ENCODE results near the gene NELFA.

DNA sequence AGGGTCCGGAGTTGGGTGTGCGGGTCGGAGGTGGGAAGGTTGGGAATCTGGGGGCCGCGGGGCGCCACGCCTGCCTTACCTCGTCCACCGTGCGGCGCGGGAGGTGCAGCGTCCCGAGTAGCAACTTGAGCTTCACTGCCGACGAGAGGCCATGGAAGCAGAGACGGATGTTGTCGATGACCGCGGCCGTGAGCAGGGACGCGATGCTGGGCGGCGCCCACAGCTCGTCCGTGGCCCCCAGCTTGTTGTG, 178 bp downstream of the NELFA start:
- TF ChIP-seq, protein P1, sequence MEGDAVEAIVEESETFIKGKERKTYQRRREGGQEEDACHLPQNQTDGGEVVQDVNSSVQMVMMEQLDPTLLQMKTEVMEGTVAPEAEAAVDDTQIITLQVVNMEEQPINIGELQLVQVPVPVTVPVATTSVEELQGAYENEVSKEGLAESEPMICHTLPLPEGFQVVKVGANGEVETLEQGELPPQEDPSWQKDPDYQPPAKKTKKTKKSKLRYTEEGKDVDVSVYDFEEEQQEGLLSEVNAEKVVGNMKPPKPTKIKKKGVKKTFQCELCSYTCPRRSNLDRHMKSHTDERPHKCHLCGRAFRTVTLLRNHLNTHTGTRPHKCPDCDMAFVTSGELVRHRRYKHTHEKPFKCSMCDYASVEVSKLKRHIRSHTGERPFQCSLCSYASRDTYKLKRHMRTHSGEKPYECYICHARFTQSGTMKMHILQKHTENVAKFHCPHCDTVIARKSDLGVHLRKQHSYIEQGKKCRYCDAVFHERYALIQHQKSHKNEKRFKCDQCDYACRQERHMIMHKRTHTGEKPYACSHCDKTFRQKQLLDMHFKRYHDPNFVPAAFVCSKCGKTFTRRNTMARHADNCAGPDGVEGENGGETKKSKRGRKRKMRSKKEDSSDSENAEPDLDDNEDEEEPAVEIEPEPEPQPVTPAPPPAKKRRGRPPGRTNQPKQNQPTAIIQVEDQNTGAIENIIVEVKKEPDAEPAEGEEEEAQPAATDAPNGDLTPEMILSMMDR (IDR thresholded peaks at IDR 0.05), result no peak
- TF ChIP-seq POLR2A (IDR thresholded peaks at IDR 0.05), result no peak

All from right lobe of liver (tissue), 4 donors.